SK-N-SH (cell line): Measurements from ENCODE around the gene STK31. TPM values are rescaled to one million over a fixed set of nuclear protein-coding genes. Genes with fewer than 3 reads are reported as not detected.
A peak's percentile ranks its signal among the peaks of the same experiment; 100 is the strongest.

Experiments used
- CTCF ChIA-PET: fragments of 300-600, 350-600 bp; formaldehyde crosslinking; extraction: SDS; loops from one replicate; lab custom pipeline; 2021; lab: Yijun Ruan, JAX
- POLR2A ChIA-PET: fragments of 350-600 bp; sonication (Branson Sonifier 250); formaldehyde crosslinking; extraction: SDS; loops from one replicate; lab custom pipeline; 2020; ENCODE audit warnings: antibody characterized with exemption, inconsistent platforms; lab: Yijun Ruan, JAX
- DNase-seq: peaks from one replicate; pipeline ENCODE4 v3.0.0; 2012
- H2AFZ ChIP-seq: fragments of 200-600 bp; sonication (generic); 2 replicates; pipeline ENCODE4 v1.8.1; 2016; ENCODE audit warnings: antibody characterized with exemption, mild to moderate bottlenecking, low read depth
- H3F3A ChIP-seq: fragments of 200-600 bp; sonication (generic); replicated peaks from 2 replicates; pipeline ENCODE3; 2016; ENCODE audit warnings: antibody characterized with exemption, mild to moderate bottlenecking; ENCODE audit not compliant: insufficient read depth
- H3K27ac ChIP-seq, 2 experiments: fragments of 200-500 bp in 1 of 2; fragments of 200-600 bp in 1 of 2; sonication (Bioruptor generic) in 1 of 2; sonication (generic), shearing (Covaris generic) in 1 of 2; 2 replicates each; pipeline versions ENCODE4 v1.5.1 to v1.6.1; 2014 to 2016; ENCODE audit warnings: low read depth in 2 of 2, inconsistent platforms in 1 of 2, low read length in 1 of 2, mild to moderate bottlenecking in 1 of 2, mixed read lengths in 1 of 2
- H3K27me3 ChIP-seq: fragments of 200-600 bp; sonication (generic), shearing (Covaris generic); 2 replicates; pipeline ENCODE4 v1.6.1; 2016; ENCODE audit warnings: mixed run types; ENCODE audit not compliant: insufficient read depth
- H3K36me3 ChIP-seq, 2 experiments: fragments of 200-500 bp in 1 of 2; fragments of 200-600 bp in 1 of 2; sonication (Bioruptor generic) in 1 of 2; sonication (generic) in 1 of 2; replicated peaks in 1 of 2; 2 replicates each; pipeline versions ENCODE3 to v1.5.1; 2014 to 2016; ENCODE audit warnings: low read length in 1 of 2, mild to moderate bottlenecking in 1 of 2; ENCODE audit not compliant: insufficient read depth in 2 of 2, control insufficient read depth in 1 of 2
- H3K4me1 ChIP-seq, 2 experiments: fragments of 200-500 bp in 1 of 2; fragments of 200-600 bp in 1 of 2; sonication (Bioruptor generic) in 1 of 2; sonication (generic), shearing (Covaris generic) in 1 of 2; 2 replicates each; pipeline versions ENCODE4 v1.5.1 to v1.6.1; 2014 to 2016; ENCODE audit warnings: low read depth in 1 of 2, low read length in 1 of 2, mixed run types in 1 of 2; ENCODE audit not compliant: insufficient read depth in 2 of 2, control insufficient read depth in 1 of 2
- H3K4me2 ChIP-seq: fragments of 200-600 bp; sonication (generic), shearing (Covaris generic); 2 replicates; pipeline ENCODE4 v1.6.1; 2017; ENCODE audit warnings: mixed run types
- H3K4me3 ChIP-seq, 2 experiments: fragments of 200-500 bp in 1 of 2; fragments of 200-600 bp in 1 of 2; sonication (Bioruptor generic) in 1 of 2; sonication (generic), shearing (Covaris generic) in 1 of 2; 2 replicates each; pipeline versions ENCODE4 v1.5.1 to v1.8.1; 2014 to 2016; ENCODE audit warnings: low read depth in 2 of 2, inconsistent platforms in 1 of 2, low read length in 1 of 2, mild to moderate bottlenecking in 1 of 2, mixed read lengths in 1 of 2, moderate library complexity in 1 of 2
- H3K79me2 ChIP-seq: fragments of 200-600 bp; sonication (generic); 2 replicates; pipeline ENCODE4 v1.8.1; 2017; ENCODE audit warnings: mild to moderate bottlenecking; ENCODE audit not compliant: insufficient read depth
- H3K9ac ChIP-seq: fragments of 200-600 bp; sonication (generic); 2 replicates; pipeline ENCODE4 v1.6.1; 2017; ENCODE audit warnings: mixed run types
- H3K9me2 ChIP-seq: fragments of 200-600 bp; sonication (generic); 2 replicates; pipeline ENCODE4 v1.6.1; 2017; ENCODE audit warnings: mixed run types
- H3K9me3 ChIP-seq: fragments of 200-600 bp; sonication (generic); 2 replicates; pipeline ENCODE4 v1.6.1; 2017; ENCODE audit warnings: mixed run types, mild to moderate bottlenecking, moderate library complexity
- H4K20me1 ChIP-seq: fragments of 200-600 bp; sonication (generic); 2 replicates; pipeline ENCODE4 v1.6.1; 2017; ENCODE audit warnings: mild to moderate bottlenecking, mixed run types; ENCODE audit not compliant: insufficient read depth
- CHD2 ChIP-seq: fragments of 150-350 bp; IDR thresholded peaks from 2 replicates; pipeline ENCODE4 v1.6.1; 2018; ENCODE audit warnings: low read length; ENCODE audit not compliant: partially characterized antibody
- FOSL2 ChIP-seq: IDR thresholded peaks from 2 replicates; pipeline ENCODE4 v1.4.0; 2012; ENCODE audit warnings: low read depth, mild to moderate bottlenecking, moderate library complexity, borderline replicate concordance
- FOXJ3 ChIP-seq: sonication (generic); formaldehyde crosslinking; IDR thresholded peaks from 2 replicates; pipeline ENCODE4 v1.5.1; 2020; ENCODE audit warnings: mild to moderate bottlenecking, missing genetic modification reagents
- GATA2 ChIP-seq: sonication (generic); formaldehyde crosslinking; IDR thresholded peaks from 2 replicates; pipeline ENCODE4 v1.5.0; 2020; ENCODE audit warnings: mild to moderate bottlenecking, missing genetic modification reagents
- IRF3 ChIP-seq: fragments of 150-350 bp; IDR thresholded peaks from 2 replicates; pipeline ENCODE4 v1.6.1; 2016; ENCODE audit warnings: mild to moderate bottlenecking, low read depth, low read length
- JUND ChIP-seq: IDR thresholded peaks from 2 replicates; pipeline ENCODE4 v1.4.0; 2012
- MEF2A ChIP-seq: IDR thresholded peaks from 2 replicates; pipeline ENCODE4 v1.4.0; 2012; ENCODE audit warnings: low read depth, borderline replicate concordance
- MXI1 ChIP-seq: IDR thresholded peaks from 2 replicates; pipeline ENCODE4 v1.6.1; 2012; ENCODE audit warnings: mild to moderate bottlenecking, low read depth, low read length, improper control_type of control experiment
- NFIC ChIP-seq: IDR thresholded peaks from 2 replicates; pipeline ENCODE4 v1.4.0; 2012; ENCODE audit warnings: borderline replicate concordance
- PBX3 ChIP-seq: IDR thresholded peaks from 2 replicates; pipeline ENCODE4; 2012
- RAD21 ChIP-seq: IDR thresholded peaks from 2 replicates; pipeline ENCODE4 v1.6.1; 2012; ENCODE audit warnings: mild to moderate bottlenecking, low read length
- RCOR1 ChIP-seq: fragments of 150-350 bp; IDR thresholded peaks from 2 replicates; pipeline ENCODE4 v1.6.1; 2017; ENCODE audit warnings: antibody characterized with exemption, low read length
- SIN3A ChIP-seq: IDR thresholded peaks from 2 replicates; pipeline ENCODE4 v1.6.1; 2012; ENCODE audit warnings: low read depth, mild to moderate bottlenecking, low read length, moderate library complexity, borderline replicate concordance
- SMC3 ChIP-seq: IDR thresholded peaks from 2 replicates; pipeline ENCODE4 v1.6.1; 2012; ENCODE audit warnings: low read depth, low read length, improper control_type of control experiment
- TAF1 ChIP-seq: IDR thresholded peaks from 2 replicates; pipeline ENCODE4 v1.6.1; 2012; ENCODE audit warnings: low read depth, mild to moderate bottlenecking, low read length, moderate library complexity, borderline replicate concordance
- TCF12 ChIP-seq: IDR thresholded peaks from 2 replicates; pipeline ENCODE4 v1.4.0; 2012
- USF1 ChIP-seq: IDR thresholded peaks from 2 replicates; pipeline ENCODE4 v1.4.0; 2012; ENCODE audit warnings: low read depth, borderline replicate concordance
- USF2 ChIP-seq: fragments of 150-350 bp; IDR thresholded peaks from 2 replicates; pipeline ENCODE4 v1.6.1; 2017; ENCODE audit warnings: antibody characterized with exemption, low read length, low read depth, borderline replicate concordance
- YY1 ChIP-seq: IDR thresholded peaks from 2 replicates; pipeline ENCODE4 v1.4.0; 2012; ENCODE audit warnings: low read depth, mild to moderate bottlenecking
- WGBS: methylation state at CpG from one replicate; pipeline ENCODE4 v1.1.6; 2017; ENCODE audit warnings: low lambda C conversion rate; 5-methylcytosine and 5-hydroxymethylcytosine counted together
- polyA plus RNA-seq, 3 experiments: library from polyadenylated mRNA; depleted of rRNA; stranded (reverse); fragments of >200 nt; gene quantifications; 2 replicates each; pipeline ENCODE4 v1.2.3, GENCODE V29; 2012
- TF ChIP-seq, protein P1 (sequence below): IDR thresholded peaks from 2 replicates; pipeline ENCODE4 v1.4.0; 2012; ENCODE audit warnings: low read depth
- TF ChIP-seq, protein P2 (sequence below): IDR thresholded peaks from 2 replicates; pipeline ENCODE4 v1.6.1; 2012; ENCODE audit warnings: mild to moderate bottlenecking, low read depth, low read length, moderate library complexity
- TF ChIP-seq, protein P3 (sequence below): fragments of 200-600 bp; sonication (generic); IDR thresholded peaks from 2 replicates; pipeline ENCODE4 v1.6.1; 2017; ENCODE audit warnings: antibody characterized with exemption, mild to moderate bottlenecking, moderate library complexity

STK31 gene
- polyA plus RNA-seq, 1 of the 3 experiments (the other 2 are of a cell fraction) = 0.02 TPM

GRCh38 chr7:23712368-23713284 is 2.6 kb downstream of the STK31 start:
- no peaks in the 10 kb centered on the region for H4K20me1 ChIP-seq
- 30% methylated on average over 8 of the region's 8 CpGs for WGBS
- no peak overlapping the region for H3K27ac ChIP-seq
- peaks cover 19% of the 10 kb centered on the region for H3F3A ChIP-seq
- H3K79me2 ChIP-seq = no peaks in the 10 kb centered on the region
- H3K9me2 ChIP-seq = no peaks in the 10 kb centered on the region
- no peak overlapping the region for H3K9ac ChIP-seq
- H3K27me3 ChIP-seq = no peaks in the 10 kb centered on the region
- TF ChIP-seq IRF3 (no peak), TAF1 (no peak), USF2 (no peak), RCOR1 (0 out of 2 replicates have a peak, but pooled peaks have one; percentile 18), YY1 (no peak), MXI1 (no peak), RAD21 (peak; percentile 99), SMC3 (peak; percentile 93), JUND (0 out of 2 replicates have a peak, but pooled peaks have one; percentile 23), NFIC (peak; percentile 22; the same call in 1 of the 2 replicates), SIN3A (no peak), FOSL2 (peak; percentile 50; the same call in 1 of the 2 replicates), GATA2 (CRISPR knock-in tag) (no peak), PBX3 (peak; percentile 21), FOXJ3 (no peak), USF1 (no peak), TCF12 (0 out of 2 replicates have a peak, but pooled peaks have one; percentile 4), MEF2A (no peak), CHD2 (peak; percentile 25)
- TF ChIP-seq, protein P1, sequence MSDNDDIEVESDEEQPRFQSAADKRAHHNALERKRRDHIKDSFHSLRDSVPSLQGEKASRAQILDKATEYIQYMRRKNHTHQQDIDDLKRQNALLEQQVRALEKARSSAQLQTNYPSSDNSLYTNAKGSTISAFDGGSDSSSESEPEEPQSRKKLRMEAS = no peak
- TF ChIP-seq, protein P2, sequence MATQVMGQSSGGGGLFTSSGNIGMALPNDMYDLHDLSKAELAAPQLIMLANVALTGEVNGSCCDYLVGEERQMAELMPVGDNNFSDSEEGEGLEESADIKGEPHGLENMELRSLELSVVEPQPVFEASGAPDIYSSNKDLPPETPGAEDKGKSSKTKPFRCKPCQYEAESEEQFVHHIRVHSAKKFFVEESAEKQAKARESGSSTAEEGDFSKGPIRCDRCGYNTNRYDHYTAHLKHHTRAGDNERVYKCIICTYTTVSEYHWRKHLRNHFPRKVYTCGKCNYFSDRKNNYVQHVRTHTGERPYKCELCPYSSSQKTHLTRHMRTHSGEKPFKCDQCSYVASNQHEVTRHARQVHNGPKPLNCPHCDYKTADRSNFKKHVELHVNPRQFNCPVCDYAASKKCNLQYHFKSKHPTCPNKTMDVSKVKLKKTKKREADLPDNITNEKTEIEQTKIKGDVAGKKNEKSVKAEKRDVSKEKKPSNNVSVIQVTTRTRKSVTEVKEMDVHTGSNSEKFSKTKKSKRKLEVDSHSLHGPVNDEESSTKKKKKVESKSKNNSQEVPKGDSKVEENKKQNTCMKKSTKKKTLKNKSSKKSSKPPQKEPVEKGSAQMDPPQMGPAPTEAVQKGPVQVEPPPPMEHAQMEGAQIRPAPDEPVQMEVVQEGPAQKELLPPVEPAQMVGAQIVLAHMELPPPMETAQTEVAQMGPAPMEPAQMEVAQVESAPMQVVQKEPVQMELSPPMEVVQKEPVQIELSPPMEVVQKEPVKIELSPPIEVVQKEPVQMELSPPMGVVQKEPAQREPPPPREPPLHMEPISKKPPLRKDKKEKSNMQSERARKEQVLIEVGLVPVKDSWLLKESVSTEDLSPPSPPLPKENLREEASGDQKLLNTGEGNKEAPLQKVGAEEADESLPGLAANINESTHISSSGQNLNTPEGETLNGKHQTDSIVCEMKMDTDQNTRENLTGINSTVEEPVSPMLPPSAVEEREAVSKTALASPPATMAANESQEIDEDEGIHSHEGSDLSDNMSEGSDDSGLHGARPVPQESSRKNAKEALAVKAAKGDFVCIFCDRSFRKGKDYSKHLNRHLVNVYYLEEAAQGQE = no peak
- TF ChIP-seq, protein P3, sequence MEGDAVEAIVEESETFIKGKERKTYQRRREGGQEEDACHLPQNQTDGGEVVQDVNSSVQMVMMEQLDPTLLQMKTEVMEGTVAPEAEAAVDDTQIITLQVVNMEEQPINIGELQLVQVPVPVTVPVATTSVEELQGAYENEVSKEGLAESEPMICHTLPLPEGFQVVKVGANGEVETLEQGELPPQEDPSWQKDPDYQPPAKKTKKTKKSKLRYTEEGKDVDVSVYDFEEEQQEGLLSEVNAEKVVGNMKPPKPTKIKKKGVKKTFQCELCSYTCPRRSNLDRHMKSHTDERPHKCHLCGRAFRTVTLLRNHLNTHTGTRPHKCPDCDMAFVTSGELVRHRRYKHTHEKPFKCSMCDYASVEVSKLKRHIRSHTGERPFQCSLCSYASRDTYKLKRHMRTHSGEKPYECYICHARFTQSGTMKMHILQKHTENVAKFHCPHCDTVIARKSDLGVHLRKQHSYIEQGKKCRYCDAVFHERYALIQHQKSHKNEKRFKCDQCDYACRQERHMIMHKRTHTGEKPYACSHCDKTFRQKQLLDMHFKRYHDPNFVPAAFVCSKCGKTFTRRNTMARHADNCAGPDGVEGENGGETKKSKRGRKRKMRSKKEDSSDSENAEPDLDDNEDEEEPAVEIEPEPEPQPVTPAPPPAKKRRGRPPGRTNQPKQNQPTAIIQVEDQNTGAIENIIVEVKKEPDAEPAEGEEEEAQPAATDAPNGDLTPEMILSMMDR = peak; percentile 89
- H3K4me3 ChIP-seq = no peak overlapping the region
- H3K4me1 ChIP-seq = peaks cover 3 to 14% of the 10 kb centered on the region in 2 experiments; a peak in 2 of 4 replicates
- ChIA-PET CTCF (interaction anchor here (0.7 to 8.4 kb wide), 30 partner anchors 8 to 669 kb away, joined by 3 to 188 read pairs (median 4); partner anchors contain the start of gene FAM221A), POLR2A (no interaction called here)
- peak; percentile 79 for DNase-seq
- no peaks in the 10 kb centered on the region for H3K36me3 ChIP-seq
- H2AFZ ChIP-seq = no peak overlapping the region
- H3K9me3 ChIP-seq = no peaks in the 10 kb centered on the region
- H3K4me2 ChIP-seq = peak overlapping the region; percentile 25
